GM21786 (cell line): ENCODE measurements around the gene PKLR.
"Not testable (repeated sequence)": the region's sequence is repeated elsewhere in the genome, so short reads cannot be mapped to it uniquely, and the experiment has no call there.

ENCODE experiments used
- ATAC-seq: cut with Tn5 transposase; IDR thresholded peaks from one replicate; pipeline ENCODE4 v1.9.1; 2021; ENCODE audit not compliant: unreplicated experiment

Gene PKLR

DNA sequence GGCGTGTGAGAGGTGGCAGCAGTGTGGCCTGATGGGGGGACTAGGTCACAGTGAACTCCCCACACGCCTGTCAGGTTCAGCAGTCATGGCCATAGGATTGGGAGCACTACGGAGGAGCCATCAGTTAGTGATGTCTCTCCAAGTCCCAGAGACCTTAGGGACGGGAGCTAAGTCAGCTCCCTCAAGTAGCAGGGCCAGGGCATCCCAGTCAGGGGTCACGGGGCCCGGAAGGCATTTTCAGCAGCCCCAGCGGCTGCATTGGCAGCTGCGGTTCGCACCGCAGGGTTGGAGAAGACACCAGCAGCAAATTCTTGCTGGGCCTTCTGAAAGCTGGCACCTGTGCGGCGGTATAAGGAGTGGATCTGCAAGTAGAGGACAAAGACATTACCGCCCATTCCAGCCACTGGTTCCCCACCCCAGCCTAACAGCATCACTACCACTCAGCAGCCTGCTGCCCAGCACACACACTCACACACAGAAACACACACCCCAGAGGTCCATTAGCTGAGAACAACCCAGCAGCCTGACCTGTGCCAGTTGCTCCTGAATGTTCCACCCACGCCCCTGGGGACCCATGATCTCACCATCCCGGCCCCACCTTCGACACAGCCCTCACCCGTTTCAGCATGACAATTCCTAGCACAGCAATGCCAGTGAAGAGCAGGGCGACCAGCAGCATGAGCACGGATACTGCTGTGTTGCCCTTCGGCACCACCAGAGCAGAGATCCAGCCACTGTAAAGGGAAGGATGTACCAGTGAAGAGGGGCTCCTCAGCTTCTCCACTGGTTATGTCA, 45.0 kb downstream of the PKLR start:
- ATAC-seq, result no peak

DNA sequence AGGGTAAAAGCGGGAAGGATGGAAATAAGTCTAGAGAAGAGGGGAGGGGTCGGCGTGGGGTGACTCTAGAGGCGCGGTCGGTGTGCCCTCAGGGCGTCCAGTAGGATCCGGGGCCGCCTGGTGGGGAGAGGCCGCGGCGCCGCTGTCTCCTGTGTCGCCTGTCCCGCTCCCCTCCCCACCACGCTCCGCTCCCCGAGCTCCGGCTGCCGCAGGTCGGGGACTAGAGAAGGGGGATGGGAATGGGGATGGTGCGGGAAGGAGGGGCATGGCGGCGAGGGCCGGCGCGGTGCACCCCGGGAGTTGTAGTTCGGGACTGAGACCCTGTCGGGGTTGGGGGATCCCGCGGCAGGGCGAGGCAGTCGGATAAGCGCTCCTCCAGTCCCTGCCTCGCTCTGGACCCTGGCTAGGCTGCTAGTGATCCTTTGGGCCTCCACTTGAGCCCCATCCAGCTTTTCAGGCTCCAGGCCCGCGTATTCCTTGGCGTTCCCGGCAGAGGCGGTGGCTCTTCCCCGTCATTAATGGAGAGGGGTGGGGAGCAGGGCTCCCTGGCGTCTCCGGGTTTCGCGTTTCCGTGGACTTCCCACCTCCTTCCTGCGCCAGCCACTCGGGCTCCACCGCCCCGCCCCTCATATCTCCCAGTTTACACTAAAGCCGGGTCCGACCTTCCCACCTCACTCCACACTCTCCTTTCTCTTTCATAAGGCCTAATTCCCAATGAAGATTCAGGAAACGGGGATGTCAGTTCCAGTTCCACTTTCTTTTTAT, 45.8 kb downstream of the PKLR start, which contains the start of gene ENTREP3:
ENTREP3 (minus strand) TSS at position 241 of the 765 bp plus-strand sequence. CDS start 606 bp downstream, outside the sequence.
- peak; percentile 38 for ATAC-seq

DNA sequence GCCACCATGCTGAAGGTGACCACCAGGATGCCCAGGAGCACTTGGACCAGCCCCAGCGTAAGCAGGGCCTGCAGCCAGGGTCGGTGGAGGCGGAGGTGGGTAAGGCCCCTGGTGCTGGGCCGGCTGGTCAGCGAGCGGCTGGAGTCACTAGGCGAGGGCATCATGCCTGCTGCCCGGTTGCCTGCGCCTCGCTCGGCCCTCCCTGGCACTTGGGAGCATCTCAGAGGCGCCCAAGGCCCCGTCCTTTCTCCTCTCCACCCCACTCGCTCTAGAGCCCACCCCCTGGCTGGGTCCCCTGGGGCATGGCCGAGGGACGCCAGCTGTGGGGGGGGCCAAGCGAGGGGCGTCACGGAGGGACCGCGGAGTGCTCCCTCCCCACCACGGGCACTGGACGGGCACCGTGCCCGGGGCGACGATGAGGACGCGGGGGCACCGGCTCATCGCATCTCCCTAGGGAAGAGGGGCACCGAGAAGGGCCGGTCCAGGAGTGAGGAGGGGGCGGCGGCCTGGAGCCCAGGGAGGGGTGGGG, 46.5 kb downstream of the PKLR start:
- no peak for ATAC-seq

DNA sequence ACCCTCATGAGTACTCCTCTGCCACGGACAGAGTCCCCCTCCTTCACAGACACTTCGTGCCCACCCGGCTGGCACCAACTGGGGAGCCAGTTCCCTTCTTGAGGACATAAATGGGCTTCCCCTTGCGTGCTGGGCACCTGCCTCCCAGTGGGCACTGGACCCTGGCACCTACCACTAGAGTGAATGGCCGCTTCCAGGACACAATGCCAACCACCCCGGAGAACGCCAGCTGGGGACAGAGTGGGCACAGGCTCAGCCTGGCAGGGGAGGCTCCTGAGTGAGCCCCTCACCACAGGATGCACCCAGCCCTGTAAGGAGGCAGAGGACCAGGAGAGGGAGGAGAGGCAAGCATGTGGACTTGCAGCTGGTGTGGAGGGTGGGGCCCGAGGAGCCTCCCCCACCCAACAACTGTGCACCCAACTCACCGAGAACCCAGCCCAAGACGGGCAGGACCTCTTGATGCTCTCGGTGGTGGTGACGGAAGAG, 47.0 kb downstream of the PKLR start:
- ATAC-seq, result no peak

DNA sequence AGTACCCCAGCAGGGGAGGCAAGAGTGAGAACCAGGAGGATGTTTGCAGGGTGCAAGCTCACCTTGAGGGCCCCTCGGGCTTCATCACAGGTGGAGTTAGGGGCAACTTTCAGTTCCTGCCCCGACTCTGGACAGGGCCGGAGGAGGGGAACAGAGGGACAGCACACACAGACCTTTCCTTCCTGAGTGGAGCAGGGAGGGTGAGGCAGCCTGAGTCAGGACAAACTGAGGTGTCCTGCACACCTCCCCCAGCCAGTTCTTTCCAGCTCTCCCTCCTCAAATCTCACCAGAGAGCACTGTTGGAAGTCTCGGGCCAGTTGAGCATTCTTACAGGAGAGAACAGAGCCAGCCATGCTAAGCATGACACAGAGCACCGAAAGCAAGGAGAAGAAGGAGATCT, 47.4 kb downstream of the PKLR start:
- ATAC-seq, result no peak

DNA sequence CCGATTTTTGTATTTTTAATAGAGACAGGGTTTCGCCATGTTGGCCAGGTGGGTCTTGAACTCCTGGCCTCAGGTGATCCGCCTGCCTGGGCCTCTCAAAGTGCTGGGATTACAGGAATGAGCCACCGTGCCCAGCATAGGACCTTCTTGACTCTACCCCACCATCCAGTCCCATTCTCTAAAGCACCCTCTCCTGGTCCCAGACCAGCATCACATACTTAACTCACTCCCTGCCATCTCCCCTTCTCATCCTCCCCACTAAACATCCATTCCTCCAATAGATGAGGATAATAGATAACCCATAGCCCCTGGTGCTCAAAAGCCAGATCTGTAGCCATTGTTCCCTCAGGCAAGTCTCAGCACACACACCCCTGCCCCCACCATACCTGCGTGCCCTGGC, 48.0 kb downstream of the PKLR start:
- ATAC-seq, result no peak

DNA sequence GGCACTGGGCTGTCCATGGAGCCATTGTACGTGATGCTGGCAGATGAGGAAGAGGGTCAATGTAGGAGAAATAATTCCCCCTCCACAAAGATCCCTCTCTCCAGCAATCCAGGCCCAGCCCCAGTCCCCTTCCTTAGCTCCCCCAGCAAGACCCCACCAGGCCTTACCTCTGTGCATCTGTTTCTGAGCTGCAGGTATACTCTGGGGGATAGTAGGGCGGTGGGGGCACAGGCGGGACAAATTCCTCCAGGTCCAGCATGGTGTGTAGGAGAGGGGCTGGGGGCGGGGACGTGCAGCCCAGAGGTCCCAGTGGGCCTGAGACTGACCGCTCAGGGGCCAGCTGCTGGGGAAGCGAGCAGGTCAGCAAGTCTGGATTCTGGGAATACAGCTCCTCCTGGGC, 49.7 kb downstream of the PKLR start:
- no peak for ATAC-seq

DNA sequence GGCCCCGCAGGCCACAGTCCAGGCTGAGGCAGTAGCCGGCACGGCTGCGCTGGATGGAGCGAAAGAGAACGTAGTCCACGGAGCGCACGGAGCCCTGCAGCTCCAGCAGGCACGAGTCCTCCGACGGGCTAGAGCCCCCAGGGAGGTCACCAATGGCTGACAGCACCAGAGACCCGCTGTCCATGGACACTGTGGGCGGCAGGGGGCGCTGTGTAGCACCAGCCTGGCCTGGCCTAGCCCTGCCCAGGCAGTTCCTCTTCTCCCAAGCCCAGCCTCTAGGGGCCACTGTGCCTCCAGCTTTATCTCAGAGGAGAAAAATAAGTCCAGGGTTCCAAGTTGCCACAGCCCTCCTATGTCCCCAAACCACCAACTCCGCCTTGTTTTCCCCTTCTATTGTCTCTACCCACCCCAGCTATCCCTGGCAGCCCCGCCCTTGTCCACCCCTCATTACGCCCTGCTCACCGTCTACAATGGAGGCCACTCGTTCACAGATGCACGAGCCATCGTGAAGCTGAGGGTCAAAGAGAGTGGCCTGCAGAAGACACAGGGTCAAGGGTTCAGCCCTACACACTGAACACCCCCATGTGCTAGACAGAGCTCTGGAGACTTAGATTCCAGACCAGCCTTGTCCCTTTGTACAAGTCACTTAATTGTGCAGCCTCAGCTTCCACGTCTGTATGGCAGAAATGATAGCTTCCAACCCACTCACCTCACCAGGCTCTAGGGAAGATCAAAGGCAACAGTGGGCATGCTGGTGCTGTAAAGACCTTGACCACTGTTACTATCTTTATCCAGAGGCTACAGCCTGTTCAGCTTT, 50.4 kb downstream of the PKLR start:
- peak; percentile 79 for ATAC-seq

DNA sequence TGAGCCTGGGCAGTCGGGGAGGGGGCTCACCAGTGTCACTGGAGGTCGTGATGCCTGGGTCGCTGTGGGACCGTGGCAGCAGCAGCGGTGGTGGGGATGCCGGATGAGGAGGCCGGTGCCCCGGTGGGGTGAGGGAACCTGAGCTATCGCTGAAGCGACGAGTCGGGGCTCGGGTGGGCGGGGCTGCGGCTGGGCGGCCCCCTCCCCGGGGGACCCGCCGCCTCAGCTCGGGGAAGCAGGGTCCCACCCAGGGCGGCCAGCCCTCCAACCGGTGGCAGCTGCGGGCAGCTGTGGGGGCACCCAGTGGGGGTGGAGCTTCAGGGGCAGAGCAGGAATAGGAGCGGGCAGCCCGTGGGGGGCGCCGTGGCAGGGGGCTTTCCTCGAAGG, 51.0 kb downstream of the PKLR start:
- ATAC-seq, result peak; percentile 3

DNA sequence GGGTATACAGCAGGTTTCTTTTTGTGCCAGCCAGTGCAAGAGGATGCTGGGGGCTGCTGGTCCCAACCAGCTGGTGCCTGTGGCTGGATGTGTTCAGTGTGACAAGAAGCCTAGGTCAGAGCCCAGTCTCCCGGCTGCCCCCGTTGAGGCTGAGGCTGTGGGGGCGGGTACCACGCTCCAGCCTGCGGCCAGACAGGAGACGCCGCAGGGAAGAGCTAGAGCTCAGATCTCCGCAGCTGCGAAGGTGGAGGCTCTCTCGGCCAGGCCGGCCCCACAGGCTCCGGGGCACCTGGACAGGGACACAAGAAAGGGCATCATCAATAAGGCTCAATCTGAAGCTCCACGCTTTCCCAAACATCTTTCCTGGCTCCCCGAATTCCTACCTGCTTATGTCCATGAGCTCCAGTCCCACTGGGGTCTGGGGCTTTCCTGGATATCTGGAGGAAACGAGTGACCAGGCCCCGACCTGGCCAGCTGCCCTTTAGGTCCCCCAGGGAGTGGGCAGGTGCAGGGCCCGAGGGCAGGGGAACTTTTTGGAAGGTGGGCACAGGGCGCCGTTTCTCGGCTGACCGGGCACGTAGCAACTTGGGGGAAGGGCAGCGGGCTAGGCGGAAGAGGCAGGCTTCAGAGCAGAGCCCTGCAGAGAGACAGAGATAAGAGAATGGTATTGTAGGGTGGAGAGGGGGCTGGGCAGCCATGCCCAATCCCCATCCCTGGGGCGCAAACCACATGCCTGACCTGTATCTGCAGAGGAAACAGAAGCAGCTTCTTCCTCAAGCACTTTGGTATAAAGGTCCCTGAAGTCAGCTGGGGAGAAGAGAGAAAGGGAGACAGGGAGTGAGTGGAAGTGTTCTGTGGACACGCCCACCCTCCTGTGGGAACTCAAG, 53.3 kb downstream of the PKLR start:
- ATAC-seq, result no peak

DNA sequence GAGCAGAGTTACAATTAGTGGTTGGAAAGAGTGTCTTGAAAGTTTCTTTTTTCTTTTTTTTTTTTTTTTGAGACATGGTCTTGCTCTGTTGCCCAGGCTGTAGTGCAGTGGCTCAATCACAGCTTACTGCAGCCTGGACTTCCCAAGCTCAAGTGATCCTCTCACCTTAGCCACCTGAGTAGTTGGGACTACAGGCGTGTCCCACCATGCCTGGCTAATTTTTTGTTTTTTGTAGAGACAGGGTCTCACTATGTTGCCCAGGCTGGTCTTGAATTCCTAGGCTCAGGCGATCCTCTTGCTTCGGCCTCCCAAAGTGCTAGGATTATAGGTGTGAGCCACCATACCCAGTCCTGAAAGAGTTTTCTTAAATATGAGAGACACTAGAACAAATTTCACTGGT, 54.4 kb downstream of the PKLR start:
- not testable (repeated sequence) for ATAC-seq

DNA sequence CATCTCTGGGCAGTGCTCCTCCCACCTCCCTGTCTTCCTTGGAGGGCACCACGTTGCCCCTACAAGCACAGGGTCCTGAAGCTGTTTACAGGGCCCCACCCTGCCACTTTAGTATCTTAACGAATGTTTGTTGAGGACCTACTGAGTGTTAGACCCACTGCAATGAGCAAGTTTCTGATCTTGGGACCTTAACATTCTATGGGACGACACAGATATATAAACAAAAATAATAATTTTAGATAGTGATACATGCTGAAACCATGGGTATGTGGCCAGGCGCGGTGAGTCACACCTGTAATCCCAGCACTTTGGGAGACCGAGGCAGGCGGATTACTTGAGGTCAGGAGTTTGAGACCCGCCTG, 56.1 kb downstream of the PKLR start:
- no peak for ATAC-seq

DNA sequence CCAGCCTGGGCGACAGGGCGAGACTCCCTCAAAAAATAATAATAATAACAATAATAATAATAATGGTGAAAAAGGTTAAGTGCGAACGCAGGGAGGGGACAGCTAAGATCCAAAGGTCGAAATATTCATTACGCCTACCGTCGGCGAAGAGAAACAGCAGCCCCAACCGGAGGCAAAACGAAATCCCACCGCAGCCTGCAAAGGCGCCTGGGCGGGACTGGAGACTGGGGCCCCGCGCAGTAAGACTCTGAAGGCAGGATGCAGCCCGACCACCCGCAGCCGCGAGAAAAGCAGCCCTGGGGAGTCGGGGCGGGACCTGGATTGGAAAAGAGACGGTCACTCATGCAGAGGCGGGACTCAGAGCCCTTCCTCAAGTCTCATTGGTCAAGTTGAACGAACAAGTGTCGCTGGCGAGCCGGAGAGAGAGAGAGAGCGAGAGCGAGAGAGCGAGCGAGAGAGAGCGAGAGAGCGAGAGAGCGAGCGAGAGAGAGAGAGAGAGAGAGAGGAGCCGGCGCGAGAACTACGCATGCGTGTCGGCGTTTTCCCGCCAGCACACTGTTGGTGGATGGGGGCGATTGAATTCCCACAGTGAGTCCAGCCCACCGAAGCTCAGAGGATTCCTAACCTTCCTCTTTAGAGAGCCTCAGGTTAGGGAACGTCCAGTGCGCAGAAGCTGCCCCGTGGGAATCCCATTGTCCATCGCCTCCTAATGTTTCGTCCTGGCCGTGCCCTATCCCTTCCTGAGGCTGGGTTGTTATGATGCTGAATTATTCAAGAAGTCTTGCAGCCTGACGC, 56.7 kb downstream of the PKLR start:
- ATAC-seq, result peak; percentile 85

DNA sequence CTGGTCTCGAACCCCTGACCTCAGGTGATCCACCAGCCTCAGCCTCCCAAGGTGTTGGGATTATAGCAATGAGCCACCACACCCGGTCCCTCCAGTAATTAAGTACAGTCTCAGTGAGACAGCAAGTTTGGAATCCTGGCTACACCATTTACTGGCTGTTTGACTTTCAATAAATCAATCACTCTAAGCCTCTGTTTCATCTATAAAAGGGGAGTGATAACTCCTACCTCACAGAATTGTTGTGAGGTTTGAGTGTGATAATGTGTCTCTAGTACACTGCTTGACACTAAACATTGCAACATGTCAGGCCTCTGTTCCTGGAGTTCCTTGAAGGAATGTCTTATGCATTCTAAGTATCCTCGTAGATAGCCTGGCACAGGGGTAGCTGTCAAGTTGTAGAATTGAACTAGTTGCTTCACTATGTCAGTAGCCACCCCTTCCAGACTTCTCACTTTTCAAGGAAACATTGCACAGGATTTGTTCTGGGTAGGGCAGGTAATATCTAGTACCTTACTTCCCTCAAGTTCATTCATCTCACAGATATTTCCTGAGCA, 58.4 kb downstream of the PKLR start:
- ATAC-seq, result no peak

DNA sequence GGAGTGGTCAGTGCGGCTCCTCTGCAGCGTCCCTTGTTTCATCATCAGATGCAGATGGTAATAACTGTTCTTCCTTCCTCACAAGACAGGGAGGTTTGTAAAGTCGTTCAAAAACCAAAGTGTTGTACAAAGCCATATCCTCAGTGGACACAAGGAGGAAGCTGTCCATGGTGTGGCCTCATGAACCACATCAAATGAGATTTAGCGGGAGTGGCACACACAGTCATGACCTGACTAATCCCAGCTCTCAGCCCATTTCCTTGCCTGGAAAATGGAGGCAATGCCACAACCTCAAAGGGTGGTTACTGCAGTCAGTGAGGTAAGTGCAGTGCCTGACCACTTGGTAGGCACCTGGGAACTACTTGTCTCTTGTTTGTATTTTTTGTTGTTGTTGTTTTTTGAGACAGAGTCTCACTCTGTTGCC, 59.4 kb downstream of the PKLR start:
- ATAC-seq, result no peak

DNA sequence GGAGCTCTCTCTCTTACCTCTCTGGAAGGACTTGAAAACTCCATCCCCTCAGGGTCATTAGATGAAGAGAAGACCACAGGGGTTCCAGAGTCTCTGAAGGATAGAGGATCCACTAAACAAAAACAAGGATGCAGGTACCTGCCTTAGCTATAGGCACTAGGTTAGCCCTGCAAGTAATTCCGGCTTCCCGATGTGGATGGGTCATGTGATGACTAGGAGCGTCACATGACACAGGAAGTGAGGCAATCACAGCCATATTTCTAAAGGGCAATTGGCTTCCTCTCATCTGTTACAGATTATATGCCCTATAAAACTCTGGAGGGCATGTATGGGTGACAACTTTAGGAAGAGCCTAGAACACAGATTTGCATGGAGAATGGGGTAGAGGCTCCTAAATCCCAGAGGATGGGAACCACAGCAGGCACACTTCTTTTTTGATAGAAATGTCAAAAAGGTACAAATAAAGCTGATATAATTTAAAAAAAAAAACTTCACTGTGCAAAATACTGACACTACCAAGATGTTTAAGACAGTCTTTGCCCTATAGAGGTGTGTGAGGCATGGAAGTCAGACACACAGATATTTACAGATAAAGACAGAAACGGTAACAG, 60.1 kb downstream of the PKLR start:
- peak; percentile 39 for ATAC-seq
